ENCODE results near the gene SART3. TPM values are rescaled to one million over a fixed set of nuclear protein-coding genes. Genes with fewer than 3 reads are reported as not detected.
A peak's percentile ranks its signal among the peaks of the same experiment; 100 is the strongest.
"Not testable (repeated sequence)": the region's sequence is repeated elsewhere in the genome, so short reads cannot be mapped to it uniquely, and the experiment has no call there.

The SART3 gene
- total and polyA plus RNA-seq, 8 donors: 11.7 to 106 (median 51.1) TPM

GRCh38 chr12:108495054-108495453, 65.9 kb downstream of the SART3 start:
- DNase-seq: peak in 1 of 2 donors; percentile 33
- no peak for TF ChIP-seq EP300 (IDR thresholded peaks at IDR 0.05)
- no peak for TF ChIP-seq CTCF (IDR thresholded peaks at IDR 0.05)
- no peak for TF ChIP-seq POLR2AphosphoS5 (IDR thresholded peaks at IDR 0.05)
- no peak for TF ChIP-seq POLR2A (IDR thresholded peaks at IDR 0.05)
- WGBS, 5 donors: 26 to 75% (median 38%) methylated on average over 1 of the region's 1 CpG
- peaks cover 0 to 35% (median 0%) of the 10 kb centered on the region in 3 donors for H3K27me3 ChIP-seq
- no peaks in the 10 kb centered on the region for H3K9me3 ChIP-seq
- H3K27ac ChIP-seq: no peak overlapping the region
- no peaks in the 10 kb centered on the region for H3K4me1 ChIP-seq
- intact Hi-C loops (cut with DNase I; ENCODE audit: low total_unique reads): no loop called here
- H3K4me3 ChIP-seq: no peak overlapping the region
- H3K36me3 ChIP-seq: no peaks in the 10 kb centered on the region

DNA sequence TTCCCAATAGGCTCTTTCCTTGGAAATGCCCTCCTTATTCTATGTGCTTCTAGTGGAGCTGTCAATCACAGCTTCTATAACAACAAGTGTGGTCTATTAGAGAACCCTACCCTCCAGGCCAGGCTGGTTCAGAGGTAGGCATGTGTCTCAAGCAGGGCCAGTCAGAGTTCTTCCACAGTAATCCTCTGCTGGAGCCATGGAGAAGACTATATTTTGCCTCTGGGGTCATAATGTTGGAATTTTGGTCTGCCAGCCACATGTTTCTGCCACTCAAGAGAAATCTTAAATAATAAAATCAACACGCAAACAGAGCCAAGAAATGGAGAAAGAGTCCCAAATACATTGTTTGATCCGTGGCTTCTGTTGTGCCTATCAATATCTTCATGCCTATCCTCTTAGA, 69.7 kb downstream of the SART3 start:
- DNase-seq: no peak
- 58 to 82% (median 72%) methylated on average over 2 of the region's 2 CpGs for WGBS, 5 donors
- Histone ChIP-seq H3K4me3 (no peak overlapping the region), H3K36me3 (no peaks in the 10 kb centered on the region), H3K27me3 (peaks cover 0 to 23% (median 0%) of the 10 kb centered on the region in 3 donors), H3K27ac (no peak overlapping the region), H3K9me3 (peaks cover 0 to 16% (median 5%) of the 10 kb centered on the region in 4 donors), H3K4me1 (no peaks in the 10 kb centered on the region)
- TF ChIP-seq POLR2A (IDR thresholded peaks at IDR 0.05) (no peak), CTCF (IDR thresholded peaks at IDR 0.05) (no peak), POLR2AphosphoS5 (IDR thresholded peaks at IDR 0.05) (no peak), EP300 (IDR thresholded peaks at IDR 0.05) (no peak)
- intact Hi-C loops (cut with DNase I; ENCODE audit: low total_unique reads): no loop called here

- peaks cover 0 to 16% (median 5%) of the 10 kb centered on the region in 4 donors for H3K9me3 ChIP-seq
- H3K27ac ChIP-seq; H3K4me3 ChIP-seq; H3K4me1 ChIP-seq; H3K36me3 ChIP-seq; intact Hi-C loops (cut with DNase I; ENCODE audit: low total_unique reads); DNase-seq; H3K27me3 ChIP-seq: not testable (repeated sequence)
- WGBS, 5 donors: 67 to 99% (median 81%) methylated on average over 4 of the region's 4 CpGs
Measured at GRCh38 chr12:108487029-108487428, 73.9 kb downstream of the SART3 start.

DNA sequence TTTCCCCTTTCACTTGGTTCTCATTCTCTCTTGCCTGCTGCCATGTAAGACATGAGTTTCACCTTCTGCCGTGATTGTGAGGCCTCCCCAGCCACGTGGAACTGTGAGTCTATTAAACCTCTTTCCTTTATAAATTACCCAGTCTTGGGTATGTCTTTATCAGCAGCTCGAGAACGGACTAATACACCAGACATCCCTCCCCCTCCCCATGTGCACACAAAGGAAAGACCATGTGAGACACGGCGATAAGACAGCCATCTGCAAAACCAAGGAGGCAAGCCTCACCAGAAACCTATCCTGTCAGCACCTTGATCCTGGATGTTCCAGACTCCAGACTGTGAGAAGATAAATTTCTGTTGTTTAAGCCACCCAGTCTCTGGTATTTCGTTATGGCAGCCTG, 75.6 kb downstream of the SART3 start:
- H3K36me3 ChIP-seq; H3K4me3 ChIP-seq; intact Hi-C loops (cut with DNase I; ENCODE audit: low total_unique reads); DNase-seq; H3K4me1 ChIP-seq; H3K27ac ChIP-seq: not testable (repeated sequence)
- Histone ChIP-seq H3K9me3 (peaks cover 0 to 16% (median 5%) of the 10 kb centered on the region in 4 donors), H3K27me3 (peaks cover 0 to 17% (median 0%) of the 10 kb centered on the region in 3 donors)
- WGBS, 5 donors: 56 to 76% (median 59%) methylated on average over 7 of the region's 7 CpGs

DNA sequence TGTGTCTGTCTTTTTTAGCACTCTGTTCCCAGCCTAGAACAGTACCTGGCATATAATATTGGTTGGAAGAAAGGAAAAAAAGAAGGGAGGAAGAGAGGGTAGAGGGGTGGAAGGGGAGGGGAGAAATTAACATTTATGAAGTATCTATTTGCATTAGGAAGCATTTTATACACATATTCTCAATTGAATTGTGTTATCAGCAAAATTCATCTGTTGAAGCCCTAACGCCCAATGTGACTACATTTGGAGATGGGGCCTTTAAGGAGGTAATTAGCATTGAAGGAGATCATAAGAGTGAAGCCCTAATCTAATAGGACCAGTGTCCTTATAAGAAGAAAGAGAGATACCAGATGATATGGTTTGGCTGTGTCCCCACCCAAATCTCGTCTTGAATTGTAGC, 76.1 kb downstream of the SART3 start:
- TF ChIP-seq EP300 (IDR thresholded peaks at IDR 0.05): no peak
- no peak for TF ChIP-seq POLR2AphosphoS5 (IDR thresholded peaks at IDR 0.05)
- no peak for TF ChIP-seq POLR2A (IDR thresholded peaks at IDR 0.05)
- Histone ChIP-seq H3K4me3 (no peak overlapping the region), H3K27ac (no peak overlapping the region), H3K27me3 (peaks cover 0 to 22% (median 0%) of the 10 kb centered on the region in 3 donors), H3K36me3 (no peaks in the 10 kb centered on the region), H3K4me1 (no peaks in the 10 kb centered on the region), H3K9me3 (peaks cover 0 to 16% (median 5%) of the 10 kb centered on the region in 4 donors)
- 54 to 75% (median 62%) methylated on average over 2 of the region's 2 CpGs for WGBS, 5 donors
- intact Hi-C loops (cut with DNase I; ENCODE audit: low total_unique reads): no loop called here
- DNase-seq: no peak

- H3K27me3 ChIP-seq: peaks cover 0 to 24% (median 0%) of the 10 kb centered on the region in 3 donors
- peaks cover 0 to 16% (median 5%) of the 10 kb centered on the region in 4 donors for H3K9me3 ChIP-seq
- DNase-seq: no peak
- no peaks in the 10 kb centered on the region for H3K36me3 ChIP-seq
- H3K4me3 ChIP-seq: no peak overlapping the region
- no peaks in the 10 kb centered on the region for H3K4me1 ChIP-seq
- no peak overlapping the region for H3K27ac ChIP-seq
- 70 to 89% (median 76%) methylated on average over 2 of the region's 2 CpGs for WGBS, 5 donors
- intact Hi-C loops (cut with DNase I; ENCODE audit: low total_unique reads): no loop called here
- no peak for TF ChIP-seq POLR2AphosphoS5 (IDR thresholded peaks at IDR 0.05)
- no peak for TF ChIP-seq POLR2A (IDR thresholded peaks at IDR 0.05)
- no peak for TF ChIP-seq EP300 (IDR thresholded peaks at IDR 0.05)
- TF ChIP-seq CTCF (IDR thresholded peaks at IDR 0.05): no peak
Measured at GRCh38 chr12:108484431-108484830, 76.5 kb downstream of the SART3 start.
